Renal cortex interstitium (tissue), 11 donors: ENCODE results near the gene ALG8. TPM values are rescaled to one million over a fixed set of nuclear protein-coding genes. Genes with fewer than 3 reads are reported as not detected.
"Not testable (repeated sequence)": the region's sequence is repeated elsewhere in the genome, so short reads cannot be mapped to it uniquely, and the experiment has no call there.

Experiments used
- DNase-seq, 11 donors: peaks; one replicate each; pipeline ENCODE4 v3.0.0-alpha.2; 2013; ENCODE audit warnings: low read depth in 9 of 11, low spot score in 4 of 11; ENCODE audit errors: extremely low read depth in 1 of 11
- polyA plus RNA-seq, 3 donors: library from polyadenylated mRNA; unstranded; fragments of 120-200 nt; gene quantifications; one replicate each; pipeline ENCODE4 v1.2.1, GENCODE V29; 2013; ENCODE audit not compliant: insufficient read length in 3 of 3

Gene ALG8
- polyA plus RNA-seq, 3 donors: 55.5 to 68.1 (median 59.6) TPM

DNA sequence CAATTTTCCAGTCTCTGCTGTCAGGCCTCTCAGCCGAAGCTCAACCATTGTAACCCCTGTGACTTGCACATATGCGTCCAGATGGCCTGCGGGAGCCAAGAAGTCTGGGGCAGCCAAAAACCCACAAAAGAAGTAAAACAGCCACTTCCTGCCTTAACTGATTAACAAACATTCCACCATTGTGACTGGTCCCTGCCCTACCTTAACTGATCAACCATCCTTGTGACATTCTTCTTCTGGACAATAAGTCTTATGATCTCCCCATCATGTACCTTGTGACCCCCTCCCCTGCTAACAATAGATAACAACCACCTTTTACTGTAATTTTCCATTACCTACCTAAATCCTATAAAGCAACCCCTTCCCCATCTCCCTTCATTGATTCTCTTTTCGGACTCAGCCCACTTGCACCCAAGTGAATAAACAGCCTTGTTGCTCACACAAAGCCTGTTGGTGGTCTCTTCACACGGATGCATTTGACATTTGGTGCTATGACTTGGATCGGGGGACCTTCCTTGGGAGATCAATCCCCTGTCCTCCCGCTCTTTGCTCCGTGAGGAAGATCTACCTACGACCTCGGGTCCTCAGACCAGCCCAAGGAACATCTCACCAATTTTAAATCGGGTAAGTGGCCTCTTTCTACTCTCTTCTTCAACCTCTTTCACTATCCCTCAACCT is 58.5 kb downstream of the ALG8 start:
- no peak for DNase-seq

DNA sequence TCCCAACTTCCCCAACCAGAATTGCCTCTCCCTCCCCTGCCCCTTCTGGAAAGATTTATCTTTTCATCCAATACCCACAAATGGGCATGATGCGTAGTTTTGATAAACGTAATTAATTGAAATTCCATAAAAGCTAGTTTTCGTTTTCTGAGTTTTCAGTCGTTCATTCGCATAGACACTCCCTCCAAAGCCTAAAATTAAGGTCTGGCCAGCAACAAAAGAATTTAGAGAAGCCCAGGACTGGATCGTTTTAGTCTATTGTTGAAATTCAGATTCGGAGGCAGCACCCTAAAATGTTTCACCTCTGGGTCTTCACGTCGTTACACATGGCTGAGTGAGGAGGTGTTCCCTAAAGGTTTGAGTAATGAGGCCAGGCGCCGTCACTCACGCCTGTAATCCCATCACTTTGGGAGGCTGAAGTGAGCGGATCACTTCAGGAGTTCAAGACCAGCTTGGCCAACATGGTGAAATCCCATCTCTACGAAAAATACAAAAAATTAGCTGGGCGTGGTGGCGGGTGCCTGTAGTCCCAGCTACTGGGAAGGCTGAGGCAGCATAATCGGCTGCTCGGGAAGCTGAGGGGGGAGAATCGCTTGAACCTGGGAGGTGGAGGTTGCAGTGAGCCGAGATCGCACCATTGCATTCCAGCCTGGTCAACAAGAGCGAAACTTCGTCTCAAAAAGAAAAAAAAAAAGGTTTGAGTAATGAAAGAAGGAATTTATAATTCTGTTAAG is 59.2 kb downstream of the ALG8 start:
- peak in 1 of 11 donors; percentile 17 for DNase-seq

DNA sequence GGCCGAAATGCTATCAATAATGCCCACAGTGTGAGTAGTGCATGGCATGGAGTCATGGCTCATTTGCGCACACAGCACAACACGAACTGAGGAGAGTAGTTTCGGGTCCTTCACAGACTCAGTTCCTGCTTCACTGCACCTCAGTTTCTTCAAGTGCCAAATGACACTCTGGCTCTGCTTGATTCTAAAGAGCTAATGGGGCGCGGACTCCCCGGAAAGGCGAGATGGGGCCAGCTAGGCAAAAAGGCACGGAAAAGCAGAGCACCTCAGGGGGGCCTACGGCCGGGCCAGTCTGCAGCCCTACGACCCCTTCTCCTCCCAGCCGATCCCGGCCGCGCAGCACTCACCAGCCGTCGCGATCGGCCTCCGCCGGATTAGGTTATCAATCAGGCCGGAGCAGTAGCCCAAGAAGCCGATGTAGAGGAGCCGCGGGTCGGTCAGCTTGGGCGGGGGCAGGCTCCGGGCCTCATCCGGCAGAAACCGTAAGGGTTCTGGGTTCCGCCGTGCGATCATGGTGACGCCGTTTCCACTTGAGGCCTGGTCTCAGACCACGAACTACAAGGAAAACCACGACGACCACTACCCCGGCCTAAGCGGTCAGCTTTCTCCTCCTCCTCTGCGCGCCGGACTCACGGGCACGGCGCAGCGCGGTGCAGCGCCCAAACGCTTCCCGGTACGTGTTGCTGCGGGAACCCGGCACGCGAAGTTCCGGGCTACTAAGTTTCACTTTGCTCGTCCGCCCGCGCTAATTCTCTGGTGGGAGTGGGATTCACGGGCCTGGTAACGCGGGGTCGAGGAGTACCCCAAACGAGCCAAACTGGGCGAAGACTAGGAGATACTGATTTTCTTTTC is 60.0 kb downstream of the ALG8 start, which contains the start of gene NDUFC2:
NDUFC2 (minus strand) TSS at position 631 of the 852 bp plus-strand sequence; CDS start at position 513, 118 bp downstream.
- peak; percentile 45 to 77 (median 70) for DNase-seq

DNA sequence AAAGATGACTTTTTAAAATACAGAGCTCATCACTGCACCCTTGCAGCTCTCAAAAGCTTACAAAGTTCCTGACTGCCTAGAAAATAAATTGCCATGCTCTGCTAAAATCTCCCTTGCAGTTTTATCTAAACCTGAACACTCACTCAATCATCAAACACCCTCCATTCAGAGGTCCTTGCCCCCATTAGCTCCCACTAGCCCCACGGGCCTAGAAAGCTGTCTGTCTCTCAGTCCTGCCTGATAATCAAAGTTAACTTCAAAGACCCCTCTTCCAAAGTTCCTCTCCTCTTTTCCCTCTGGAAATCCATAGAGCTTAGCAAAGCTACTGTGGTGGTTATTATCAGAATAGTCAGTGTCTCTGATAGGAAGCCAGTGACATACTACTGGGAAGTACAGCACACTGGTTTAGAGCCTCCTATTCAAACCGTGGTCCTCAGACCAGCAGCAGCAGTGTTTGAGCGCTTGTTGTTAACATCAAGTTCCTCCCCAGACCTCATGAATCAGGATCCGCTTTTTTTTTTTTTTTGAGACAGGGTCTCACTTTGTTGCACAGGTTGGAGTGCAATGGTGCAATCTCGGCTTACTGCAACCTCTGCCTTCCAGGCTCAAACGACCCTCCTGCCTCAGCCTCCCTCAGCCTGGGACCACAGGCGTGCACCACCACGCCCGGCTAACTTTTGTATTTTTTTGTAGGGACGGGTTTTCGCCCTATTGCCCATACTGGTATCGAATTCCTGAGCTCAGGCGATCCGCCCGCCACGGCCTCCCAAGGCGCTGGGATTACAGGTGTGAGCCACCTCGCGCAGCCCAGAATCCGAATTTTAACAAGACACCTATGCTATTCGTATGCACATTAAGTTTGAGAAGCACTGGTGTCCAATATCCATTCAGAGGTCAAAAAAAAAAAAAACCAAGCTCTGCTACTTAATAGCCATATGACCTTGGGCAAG is 60.9 kb downstream of the ALG8 start:
- peak in 1 of 11 donors; percentile 11 for DNase-seq

DNA sequence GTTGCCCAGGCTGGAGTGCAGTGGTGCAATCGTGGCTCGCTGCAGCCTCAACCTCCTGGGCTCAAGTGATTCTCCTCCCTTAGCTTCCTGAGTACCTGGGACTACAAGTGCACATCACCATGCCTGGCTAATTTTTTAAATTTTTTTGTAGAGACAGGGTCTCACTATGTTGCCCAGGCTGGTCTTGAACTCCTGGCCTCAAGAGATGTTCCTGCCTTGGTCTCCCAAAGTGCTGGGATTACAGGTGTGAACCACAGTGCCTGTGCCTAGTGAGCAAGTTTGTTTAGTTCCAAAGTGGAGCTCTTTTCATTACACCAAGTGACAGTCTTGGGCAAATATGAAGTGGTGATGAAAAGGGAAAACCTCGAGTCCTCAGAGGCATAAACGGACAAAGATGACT is 61.8 kb downstream of the ALG8 start:
- not testable (repeated sequence) for DNase-seq

DNA sequence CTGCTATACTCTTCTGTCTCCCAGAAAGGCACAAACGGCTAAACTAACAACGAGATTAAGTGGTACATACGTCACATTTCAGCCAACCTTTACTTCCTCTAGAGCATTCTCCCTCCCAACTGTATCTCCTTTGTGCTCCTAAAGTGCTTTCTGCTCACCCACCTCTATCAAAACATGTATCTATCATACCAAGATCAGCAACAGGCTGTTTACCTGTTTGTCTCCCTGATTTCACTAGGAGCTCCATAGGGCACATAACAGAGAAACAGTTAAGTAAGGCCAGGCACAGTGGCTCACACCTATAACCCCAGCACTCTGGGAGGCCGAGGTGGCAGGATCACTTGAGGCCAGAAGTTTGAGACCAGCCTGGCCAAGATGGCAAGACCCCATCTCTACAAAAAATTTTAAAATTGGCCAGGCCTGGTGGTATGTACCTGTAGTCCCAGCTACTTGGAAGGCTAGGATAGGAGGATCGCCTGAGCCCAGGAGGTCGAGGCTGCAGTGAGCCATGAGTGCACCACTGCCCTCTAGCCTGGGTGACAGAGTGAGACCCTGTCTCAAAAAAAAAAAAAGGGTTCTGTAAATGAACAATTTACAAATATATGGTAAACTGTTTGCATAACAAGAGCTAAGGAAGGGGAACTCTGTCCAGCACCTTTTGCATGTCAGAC is 62.6 kb downstream of the ALG8 start:
- no peak for DNase-seq

DNA sequence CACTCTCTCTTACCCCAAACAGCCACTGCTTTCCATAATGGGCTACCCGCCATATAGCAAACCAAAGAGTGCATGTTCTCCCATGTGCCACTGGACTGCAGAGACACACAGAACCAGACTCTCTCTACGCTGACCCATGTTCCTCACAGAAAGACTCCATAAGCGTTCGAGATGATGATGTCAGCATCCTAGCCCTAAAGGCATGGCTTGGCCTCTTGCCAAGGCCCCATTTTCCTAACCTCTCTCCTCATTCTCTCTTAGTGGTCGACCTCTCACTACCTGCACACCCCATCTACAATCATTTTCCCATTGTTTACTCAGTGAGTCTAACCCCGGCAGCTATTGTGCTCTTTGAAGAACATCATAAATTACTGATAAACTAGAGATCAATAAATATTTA is 64.7 kb downstream of the ALG8 start:
- DNase-seq: no peak

DNA sequence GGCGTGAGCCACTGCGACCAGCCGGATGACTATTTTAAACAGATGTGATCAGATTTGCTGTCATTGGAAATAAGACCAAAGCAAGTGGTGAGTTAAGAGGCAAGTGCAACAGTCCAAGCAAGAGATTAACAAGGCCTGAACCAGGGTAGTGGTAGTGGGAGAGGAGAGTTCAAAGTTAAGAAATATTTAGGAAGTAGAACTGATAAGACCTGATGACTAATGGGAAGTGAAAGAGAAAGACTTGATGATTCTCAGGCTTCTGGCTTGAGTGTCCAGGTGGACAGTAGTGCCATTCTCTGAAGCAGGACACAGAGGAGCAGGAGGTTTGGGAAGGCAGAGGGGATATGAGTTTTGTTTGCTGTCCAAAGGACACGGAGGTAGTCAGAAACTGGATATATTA is 67.0 kb downstream of the ALG8 start:
- no peak for DNase-seq

DNA sequence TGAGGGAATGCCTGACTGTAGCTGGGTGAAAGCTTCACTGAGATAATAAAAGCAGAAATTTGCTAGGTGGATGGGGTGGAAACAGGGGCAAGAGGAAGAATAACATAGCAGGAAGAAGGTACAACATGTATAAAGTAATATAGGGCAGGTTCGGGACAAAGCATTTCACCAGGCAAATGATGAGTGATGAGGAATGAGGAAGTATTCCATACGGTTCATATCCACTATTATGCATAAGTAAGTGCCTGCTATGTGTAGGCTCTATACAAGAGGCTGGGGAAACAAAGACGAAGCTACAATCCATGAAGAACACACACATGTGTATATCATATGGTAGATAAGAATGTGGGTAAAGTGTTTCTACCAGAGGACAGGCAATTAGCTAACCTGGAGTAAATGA is 67.7 kb downstream of the ALG8 start:
- no peak for DNase-seq

DNA sequence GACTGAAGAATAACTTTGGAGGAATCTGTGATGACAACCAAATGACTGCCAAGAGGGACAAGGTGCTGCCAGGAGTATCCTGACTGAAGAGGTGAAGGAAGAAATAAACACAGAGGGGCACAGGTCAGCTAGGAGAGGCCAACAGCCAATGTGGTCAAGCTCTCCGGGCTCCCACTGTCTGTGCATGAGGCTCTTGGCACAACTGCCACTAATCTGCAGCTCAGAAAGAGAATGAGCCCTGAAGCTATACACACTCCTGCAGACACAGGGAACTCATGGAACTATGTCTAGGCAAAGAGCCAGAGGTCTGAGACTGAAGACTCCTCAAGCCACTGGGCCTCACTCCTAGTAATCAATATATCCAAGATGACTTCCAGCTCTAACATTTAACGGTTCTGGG is 68.8 kb downstream of the ALG8 start:
- no peak for DNase-seq

DNA sequence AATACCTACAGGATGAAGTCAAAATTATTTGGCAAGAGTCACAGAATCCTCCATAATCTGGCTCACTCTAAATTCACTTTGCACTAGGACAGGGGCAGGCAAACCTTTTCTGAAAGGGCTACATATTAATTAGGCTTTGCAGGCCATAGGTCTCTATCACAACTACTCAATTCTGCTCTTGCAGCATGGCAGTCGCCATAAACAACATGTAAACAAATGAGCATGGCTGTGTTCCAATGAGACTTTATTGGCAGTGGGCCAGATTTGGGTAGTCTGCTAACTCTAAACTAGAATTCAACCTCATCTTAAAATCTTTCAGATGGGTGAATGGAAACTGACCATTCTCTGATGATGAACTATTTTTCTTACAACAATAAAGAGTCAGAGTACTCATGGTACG is 70.0 kb downstream of the ALG8 start:
- no peak for DNase-seq

DNA sequence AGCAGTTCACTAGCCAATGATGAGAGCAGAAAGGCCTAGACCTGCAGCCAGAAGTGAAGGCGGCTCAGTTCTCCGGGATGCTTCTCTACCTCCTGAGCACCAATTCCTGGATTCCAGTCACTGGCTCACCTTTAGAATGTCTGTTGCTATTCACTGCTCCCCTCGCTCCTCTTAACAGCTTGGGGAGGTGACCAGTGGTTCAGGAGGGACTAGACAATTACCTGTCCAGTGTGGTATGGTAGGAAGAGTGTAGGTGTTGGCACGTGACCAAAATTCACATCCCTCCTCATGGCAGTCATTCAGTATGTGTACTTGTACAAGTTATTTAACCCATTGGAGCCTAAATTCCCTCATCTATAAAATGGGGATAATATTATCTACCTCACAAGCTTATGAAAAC is 71.7 kb downstream of the ALG8 start:
- no peak for DNase-seq

DNA sequence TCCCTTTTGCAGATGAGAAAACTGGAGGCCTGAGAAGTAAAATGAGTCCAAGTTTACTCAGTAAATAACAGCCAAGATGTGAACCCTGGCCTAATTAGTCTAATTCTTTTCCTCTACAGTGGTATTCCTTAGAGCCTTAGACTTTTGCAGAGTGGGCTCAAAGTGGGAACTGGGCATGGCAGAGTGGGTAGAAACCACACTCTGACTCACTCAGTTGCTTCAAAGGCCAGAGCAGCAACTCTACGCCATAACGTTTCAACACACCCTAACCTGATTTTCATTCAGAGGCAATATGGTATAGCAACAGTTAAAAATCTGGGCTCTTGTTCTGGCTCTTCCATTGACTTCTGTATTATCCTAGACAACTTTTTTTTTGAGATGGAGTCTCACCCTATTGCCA is 73.0 kb downstream of the ALG8 start:
- no peak for DNase-seq

DNA sequence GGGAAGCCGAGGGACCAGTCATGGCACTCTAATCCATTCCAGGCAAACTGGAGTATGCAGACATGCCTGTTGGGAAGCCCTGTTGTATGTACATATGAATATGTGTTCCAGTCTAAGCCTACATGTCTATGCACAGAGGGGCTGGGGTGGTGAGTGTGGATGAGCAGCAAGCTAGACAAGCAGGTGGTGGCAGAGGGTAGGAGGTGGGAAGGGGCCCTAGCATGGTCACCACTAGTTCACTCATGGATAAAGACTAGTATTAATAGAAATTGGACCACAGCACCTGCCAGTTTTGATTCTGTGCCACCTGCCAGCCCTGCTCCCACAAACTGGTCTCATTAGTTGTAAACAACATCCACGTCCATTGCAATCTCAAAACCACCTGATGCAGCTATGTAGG is 74.2 kb downstream of the ALG8 start:
- DNase-seq: no peak

DNA sequence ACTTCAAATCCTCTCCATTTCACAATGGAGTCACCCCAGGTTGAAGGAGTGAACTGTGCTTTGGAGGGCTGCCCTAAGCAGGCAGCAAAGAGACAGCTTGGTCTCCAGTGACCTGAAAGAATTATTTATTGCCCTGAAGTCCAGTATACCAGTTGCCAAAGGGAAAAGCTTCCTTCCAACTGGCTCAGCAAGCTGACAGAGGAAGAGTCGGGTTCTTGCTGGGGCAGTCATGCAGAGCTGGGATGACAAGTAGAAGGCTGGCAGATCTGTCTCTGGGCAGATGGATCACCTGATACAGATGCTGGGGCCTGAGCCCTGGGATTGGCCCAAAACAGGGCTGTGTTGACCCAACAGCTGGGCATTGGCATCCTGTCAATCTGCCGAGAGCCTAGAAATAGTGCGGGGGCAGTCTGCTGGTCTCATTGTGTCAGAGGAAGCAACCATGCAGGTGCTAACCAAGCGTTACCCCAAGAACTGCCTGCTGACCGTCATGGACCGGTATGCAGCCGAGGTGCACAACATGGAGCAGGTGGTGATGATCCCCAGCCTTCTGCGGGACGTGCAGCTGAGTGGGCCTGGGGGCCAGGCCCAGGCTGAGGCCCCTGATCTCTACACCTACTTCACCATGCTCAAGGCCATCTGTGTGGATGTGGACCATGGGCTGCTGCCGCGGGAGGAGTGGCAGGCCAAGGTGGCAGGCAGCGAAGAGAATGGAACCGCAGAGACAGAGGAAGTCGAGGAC is 75.8 kb downstream of the ALG8 start, which contains the start of gene THRSP:
THRSP (plus strand) TSS at position 422 of the 742 bp plus-strand sequence; CDS start at position 443, 21 bp downstream.
- DNase-seq: no peak

DNA sequence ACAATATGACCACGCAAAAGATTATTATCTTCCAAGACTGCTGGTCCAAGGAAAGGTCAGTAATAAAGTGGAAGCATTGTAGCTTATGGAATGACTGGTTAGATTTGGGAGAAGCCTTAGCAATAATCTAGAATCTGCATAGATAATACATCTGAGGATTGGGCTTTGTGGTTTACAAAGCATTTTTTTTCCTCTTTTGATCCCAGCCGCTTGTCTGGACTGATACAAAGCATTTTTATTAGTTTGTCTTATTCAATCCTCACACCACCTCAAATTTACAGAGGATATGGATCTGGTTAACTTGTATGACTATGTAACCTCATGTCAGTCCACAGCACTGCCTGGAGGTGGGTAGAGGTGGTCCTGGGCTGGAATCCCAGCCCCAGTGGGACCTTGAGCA is 76.8 kb downstream of the ALG8 start:
- no peak for DNase-seq

DNA sequence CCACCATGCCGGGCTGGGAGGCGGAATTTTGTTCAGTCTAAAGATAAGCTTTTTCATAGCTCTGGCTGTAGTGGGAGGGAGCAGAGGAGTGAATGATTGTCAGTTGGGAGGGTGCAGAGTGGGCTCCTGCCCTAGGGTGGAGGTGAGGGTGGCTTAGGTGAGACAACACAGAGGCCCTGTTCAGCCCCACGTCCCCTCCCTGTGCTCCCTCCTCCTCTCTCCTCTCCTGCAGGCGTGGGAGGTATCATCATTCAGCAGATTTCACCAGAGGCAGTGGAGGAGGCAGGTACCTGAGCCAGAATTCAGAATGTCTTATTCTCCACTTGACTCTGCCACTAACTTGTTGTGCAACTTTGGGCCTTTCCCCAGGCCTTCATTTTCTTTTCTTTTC is 77.5 kb downstream of the ALG8 start:
- DNase-seq: no peak
